Hematopoietic multipotent progenitor cell treated with erythropoietin and hydrocortisone succinate and interleukin-3 and kit ligand, for 15 days (in vitro differentiated cells): Measurements from ENCODE around the gene RGS5.

Experiments used
- DNase-seq: peaks from one replicate; pipeline ENCODE4 v3.0.0-alpha.2; 2015; ENCODE audit warnings: low spot score

RGS5 gene

DNA sequence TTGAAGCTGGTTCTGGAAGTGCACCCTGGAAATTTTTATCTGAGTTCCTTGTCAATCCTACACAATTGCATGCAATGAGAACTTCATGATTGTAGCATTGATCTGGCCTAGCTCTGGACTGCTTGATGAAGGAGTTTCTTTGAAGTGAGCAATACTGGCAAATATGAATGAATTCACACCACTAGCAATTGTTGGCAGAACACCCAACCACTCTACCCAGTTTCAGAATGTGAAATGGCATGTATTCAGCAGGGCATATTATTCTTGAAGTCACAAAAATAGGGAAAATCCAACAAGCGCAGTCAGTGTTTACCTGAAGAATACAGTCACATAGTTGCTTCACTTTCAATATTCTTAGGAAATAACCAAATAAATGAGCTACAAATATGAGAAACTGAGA is 57.3 kb downstream of the RGS5 start:
- DNase-seq, result no peak

DNA sequence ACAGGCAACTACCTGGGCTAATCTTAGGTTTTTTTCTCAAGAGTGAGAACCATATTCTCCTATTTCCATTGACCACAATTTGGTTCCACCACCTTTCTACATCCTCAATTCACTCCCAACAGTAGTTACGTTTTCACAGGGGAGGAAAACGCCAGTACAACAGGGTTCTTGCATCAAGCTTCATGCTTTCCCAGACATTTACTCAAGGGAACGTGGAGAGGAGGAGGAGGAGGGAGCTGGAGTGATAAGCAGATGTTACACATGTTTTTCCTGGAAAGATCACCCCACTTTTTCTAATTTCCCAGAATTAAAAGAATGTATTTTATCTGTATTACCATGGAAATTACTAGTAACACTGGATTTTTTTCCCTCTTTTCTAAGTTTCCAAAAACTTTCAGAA is 58.3 kb downstream of the RGS5 start:
- no peak for DNase-seq

DNA sequence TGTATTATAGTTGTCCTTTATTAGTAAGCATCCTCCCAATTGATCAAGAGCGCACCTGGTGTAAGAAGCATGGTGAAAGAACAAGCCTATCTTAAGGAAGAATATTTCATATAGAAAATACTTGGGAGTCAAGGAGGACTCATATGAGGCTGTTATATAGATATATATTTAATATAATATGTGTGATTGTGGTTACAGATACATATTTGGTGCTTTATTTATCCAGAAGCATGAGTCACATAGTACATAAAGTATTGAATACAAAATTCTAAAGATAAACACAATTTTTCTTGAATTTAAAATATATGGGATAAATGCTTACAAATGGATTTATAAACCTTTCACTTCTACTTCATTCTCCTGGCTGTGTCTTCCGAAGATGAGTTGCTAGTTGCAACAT is 60.6 kb downstream of the RGS5 start:
- DNase-seq, result no peak

DNA sequence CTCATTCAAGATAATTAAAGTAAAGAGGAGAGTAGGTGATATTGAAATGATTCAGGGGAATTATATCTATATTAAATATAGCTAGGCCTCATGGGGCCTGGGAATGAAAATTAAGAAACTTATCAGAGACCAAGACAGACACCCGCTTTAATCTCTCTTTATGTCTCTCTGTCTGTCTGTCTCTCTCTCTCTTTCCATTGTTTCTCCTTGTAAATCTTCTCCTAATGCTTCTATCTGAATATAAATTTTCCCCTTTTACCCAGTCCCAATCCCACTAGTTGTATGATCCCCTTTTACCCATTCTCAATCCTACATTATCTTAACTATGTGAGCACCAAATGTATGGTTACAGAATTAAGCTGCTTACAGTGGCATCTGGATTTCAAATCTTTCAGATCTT is 61.2 kb downstream of the RGS5 start:
- no peak for DNase-seq

DNA sequence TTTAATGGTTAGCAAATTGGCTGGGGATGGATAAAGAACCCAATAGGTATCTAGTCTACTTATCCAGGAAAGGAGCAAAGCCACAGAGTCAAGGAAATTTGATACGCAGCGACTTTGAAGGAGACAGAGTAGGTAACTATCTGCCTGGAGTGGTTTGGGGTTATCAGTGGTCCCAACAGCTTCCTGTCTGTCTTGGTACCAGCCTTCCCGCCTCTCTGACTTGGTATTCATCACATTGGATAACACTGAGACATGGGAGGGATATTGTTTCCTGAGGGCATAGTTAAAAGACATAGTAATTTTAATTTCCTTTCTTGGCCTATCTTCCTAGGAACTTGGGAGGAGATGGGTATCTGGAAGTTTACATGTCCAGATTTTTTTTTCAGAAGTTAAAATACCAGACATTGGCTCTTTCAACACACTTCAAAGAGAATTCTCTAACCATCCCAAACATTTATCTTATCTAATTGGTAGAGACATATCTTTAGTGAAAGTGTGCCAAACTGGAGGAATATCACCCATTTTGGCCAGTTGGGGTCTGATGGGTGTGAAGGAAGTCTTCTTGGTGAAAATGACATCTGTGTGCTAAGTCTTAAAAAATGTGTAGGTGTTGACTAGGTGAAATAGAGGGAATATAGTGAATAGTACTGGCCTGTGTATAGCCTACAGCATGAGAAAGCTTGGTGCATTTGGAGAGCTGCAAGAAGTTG is 65.0 kb downstream of the RGS5 start:
- no peak for DNase-seq

DNA sequence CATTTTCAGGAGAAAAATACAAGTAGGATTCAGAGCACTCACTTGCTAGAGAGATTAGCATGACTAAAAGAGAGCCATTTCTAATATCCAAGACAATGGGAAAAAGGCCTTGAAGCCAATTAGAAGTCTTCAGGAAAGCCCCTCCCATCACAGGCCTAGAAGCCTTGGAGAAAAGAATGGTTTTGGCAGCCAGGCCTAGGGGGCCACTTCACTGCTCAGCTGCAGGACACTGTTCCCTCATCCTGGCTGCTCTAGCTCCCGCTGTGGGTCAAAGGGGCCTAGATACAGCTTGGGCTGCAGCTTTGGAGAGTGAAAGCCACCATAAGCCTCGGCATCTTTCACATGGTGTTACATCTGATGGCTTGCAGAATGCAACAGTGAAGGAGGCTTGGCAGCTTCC is 70.7 kb downstream of the RGS5 start:
- no peak for DNase-seq

DNA sequence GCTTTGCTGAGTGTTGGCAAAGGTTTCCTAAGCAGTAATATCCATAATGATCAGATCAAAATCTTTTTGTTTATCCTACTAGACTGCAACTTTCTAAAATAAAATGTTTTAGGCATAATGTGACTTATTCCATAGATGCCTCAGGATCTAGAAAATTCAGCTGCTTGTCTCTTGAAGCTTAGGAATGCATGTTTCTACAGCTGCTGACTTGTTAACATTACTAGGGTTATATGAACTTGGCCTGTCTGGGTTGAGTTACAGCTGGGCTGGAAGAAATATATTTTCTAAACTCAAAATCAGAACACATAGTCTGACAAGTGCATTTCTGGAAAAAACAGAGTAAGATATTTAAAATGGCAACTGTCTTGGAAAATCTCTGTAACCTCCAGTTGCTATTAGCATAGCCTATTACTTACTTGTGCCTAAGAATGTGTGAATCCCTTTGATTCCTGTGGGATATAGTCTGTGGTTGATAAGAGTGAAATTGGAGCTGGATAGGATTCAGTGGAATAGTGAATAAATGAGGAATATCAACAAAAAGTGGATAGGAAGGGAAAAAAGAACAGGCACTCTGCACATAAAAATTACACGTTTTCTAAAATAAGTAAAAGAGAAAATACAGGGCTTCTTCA is 72.4 kb downstream of the RGS5 start:
- no peak for DNase-seq

DNA sequence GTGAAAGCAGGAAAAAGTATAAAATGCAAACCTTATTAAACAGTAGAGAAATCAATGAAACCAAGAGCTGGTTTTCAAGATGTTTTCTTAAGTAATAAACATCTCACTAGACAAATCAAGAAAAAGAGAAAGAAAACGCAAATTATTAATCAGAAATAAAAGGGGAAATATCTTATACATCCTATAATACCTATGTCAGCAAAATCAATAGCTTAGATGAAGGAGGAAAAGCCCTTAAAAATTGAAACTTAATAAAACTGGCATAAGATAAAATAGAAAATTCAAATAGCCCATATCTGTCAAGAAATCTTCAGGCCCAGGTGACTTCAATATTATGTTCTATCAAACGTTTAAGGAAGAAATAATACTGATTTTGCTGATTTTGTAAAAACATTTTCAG is 74.4 kb downstream of the RGS5 start:
- DNase-seq, result no peak

DNA sequence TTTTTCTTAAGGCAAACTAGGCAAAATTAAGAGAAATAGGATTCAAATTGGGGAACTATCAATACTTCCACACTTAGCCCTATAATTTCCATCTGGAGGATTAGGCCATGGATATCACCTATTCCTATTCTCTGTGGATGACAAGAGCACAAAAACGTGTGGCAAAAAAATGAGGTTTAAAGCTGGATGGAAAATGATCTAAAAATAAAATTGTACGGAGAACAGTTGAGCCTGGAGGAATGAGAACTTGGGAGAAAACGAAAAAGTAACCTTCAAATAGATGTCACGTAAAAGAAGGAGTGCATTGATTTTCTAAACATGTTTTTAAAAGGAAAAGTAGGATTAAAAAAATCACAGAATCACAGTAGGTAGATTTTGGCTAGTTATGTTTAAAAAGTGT is 77.9 kb downstream of the RGS5 start:
- no peak for DNase-seq

DNA sequence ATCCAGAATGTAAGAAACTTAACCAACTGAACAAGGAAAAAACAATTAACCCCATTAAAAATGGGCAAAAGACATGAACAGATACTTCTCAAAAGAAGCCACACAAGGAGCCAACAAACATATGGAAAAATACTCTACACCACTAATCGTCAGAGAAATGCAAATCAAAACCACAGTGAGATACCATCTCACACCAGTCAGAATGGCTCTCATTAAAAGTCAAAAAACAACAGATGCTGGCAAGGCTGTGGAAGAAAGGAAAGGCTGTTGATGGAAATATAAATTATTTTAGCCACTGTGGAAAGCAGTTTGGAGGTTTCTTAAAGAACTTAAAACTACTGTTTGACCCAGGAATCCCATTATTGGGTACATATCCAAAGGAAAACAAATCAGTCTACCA is 82.3 kb downstream of the RGS5 start:
- no peak for DNase-seq

DNA sequence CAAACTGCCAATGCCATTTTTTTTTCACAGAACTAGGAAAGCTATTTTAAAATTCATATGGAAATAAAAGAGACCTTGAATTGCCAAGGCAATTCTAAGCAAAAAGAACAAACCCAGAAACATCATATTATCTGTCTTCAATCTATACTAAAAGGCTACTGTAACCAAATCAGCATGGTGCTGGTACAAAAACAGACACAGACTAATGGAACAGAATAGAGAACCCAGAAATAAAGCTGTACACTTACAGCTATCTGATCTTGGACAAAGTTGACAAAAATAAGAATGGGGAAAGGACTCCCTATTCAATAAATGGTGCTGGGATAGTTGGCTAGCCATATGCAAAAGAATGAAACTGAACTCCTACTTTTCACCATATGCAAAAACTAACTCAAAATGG is 83.0 kb downstream of the RGS5 start:
- no peak for DNase-seq

DNA sequence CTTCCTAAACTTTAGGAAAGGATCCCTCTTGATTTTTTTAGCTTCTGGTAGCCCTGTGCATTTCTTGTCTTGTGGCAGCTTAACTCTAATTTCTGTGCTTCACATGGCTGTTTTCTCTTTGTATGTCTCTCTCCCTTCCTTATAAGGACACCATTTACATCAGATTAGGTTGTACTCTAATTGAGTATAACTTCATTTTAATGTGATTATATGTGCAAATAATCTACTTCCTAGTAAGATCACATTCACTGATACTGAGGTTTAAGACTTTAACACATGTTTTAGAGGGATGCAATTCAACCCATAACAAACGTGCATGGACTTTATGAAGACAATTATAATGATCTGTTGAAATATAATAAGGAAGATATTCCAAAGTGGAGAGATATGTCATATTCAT is 86.8 kb downstream of the RGS5 start:
- DNase-seq, result no peak

DNA sequence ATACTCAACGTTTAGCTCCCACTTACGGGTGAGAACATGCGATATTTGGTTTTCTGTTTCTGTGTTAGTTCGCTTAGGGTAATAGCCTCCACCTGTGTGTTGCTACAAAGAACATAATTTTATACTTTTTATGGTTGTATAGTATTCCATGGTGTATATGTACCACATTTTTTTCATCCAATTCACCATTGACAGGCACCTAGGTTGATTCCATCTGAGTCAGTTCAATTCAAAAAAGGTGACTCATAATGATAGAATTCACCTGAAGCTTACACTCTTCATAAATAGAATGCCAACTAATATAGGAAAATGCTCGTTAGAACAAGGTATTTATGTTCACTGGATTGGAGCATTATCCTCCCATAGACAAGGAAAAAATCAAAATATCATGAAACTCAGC is 95.1 kb downstream of the RGS5 start:
- no peak for DNase-seq

DNA sequence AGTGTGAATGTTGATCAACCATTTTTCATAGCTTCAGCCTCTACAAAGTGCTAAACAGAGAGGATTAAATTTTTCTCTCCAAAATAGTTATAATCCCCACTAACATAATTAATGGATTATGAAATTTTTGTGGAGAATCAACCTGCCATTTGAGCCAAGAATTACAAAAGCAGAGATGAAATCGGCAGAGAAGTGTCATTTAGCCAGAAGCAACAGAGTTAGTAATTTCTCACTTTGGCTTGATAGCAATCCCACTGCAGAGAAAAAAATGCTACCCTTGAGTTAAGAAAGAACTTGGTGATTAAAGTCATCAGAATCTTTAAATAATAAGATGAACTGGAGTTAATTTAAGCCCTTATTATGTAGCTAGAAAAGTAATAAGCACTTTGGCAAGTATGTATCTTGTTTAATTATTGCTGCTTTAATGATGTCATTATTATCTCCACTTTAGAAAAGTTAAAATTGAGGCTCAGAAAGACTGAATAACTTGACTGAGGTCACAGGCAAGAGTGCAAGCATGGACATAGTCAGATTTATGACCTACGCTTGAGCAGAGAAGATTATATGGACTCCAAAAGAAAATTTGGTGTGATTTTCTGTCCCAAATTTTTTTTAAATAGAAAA is 96.2 kb downstream of the RGS5 start:
- DNase-seq, result no peak

DNA sequence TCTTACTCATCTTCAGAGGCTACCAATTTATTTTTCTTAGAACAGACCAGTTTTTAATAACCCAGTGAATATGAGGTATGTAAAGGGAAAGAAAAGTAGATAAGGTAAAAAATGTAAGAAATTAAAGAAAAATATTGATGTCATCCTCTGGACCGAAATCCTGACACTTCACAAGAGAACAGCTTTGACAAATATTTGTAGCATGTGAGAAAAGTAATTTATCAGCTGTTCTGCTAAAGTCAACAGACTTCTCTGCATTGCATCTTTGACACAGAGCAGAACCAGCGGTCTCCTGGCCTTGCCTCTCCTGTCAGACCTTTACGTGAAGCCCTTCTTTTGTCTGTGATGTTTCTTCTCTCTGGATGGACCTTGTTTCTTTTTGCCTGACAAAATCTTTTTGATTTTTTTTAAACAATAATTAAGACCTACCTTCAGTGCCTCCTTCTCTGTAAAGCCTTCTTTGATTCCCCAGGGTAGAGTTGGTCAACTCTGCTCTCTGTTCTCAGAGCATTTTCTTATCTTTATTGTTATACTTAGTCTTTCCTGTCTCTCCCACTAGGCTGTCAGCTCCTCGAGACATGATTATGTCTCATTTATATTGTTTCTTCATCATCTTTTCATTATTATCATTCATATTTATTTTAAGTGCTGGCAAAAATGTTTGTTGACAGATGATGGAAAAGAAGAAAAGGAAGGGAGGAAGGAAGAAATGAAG is 98.2 kb downstream of the RGS5 start:
- DNase-seq, result no peak

DNA sequence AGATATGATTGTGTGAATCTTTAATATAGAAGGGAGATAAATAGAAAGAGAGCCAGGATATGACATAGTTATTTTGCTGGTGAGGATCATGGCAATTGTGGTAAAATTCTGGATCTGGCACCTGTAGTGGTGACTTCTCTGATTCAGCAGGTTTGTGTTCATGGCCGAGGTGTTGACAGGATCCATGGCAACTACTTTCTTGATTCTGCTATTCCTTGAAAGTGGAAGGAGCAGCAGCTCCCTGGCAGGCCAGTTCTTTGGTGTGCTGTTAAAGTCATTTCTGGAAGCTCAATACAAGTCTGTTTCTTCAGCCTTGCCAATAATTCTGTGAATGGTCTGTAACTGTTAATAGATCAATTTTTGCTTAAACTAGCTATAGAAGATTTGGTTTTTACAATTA is 100.1 kb downstream of the RGS5 start:
- no peak for DNase-seq

DNA sequence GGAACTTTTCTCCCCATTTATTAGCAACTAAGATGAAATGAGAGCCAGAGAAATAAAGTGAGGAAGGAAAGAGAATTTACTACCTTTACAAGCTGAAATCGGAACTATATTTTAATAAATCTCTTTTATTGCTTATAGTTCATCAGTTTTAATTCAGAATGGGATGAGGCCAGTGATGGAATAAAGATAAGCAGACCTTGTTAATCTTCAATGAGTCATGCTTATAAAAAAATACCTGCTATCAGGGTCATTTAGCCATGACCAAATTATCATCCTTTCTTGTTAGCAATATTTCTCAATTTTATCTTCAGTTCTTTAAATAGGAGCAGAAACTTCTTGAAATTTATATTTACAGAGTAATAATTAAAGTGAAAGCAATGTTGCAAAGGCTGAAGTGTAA is 107.5 kb downstream of the RGS5 start:
- no peak for DNase-seq

DNA sequence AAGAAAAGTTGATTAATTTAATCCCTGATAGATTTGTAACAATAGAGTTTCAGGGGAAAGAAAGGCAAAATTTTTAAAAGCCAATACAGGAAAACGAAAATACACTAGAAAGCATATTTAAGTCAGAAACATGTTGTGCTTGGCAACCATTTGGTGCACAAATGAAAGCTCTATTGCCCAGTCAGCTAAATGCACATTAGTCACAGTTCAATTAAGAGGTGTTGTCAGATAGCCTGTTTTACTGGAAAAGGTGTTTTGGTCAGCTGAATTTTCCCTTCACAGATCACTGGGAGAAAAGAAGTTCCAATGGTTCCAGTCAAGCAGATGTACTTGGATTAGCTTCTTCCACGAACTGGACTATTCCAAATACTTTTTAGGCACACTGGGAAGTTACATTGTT is 108.1 kb downstream of the RGS5 start:
- DNase-seq, result no peak

DNA sequence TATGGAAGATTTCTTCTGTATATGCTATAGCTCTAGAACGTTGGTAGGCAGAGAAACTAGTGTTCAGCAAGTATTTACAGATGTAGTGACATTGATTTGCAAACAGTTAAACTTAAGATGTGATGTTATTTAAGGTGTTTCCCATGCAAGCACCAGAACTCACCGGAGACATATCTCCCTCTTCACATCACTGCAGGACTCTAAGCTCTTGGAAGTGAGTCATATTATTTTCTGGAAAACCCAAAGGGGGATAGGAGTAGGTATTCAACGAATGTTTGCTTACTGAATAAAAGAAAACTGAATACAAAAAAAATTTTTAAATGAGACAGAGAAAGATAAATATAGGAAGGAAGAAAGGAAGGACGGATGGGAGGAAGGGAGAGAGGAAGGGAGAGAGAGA is 108.5 kb downstream of the RGS5 start:
- DNase-seq, result no peak

DNA sequence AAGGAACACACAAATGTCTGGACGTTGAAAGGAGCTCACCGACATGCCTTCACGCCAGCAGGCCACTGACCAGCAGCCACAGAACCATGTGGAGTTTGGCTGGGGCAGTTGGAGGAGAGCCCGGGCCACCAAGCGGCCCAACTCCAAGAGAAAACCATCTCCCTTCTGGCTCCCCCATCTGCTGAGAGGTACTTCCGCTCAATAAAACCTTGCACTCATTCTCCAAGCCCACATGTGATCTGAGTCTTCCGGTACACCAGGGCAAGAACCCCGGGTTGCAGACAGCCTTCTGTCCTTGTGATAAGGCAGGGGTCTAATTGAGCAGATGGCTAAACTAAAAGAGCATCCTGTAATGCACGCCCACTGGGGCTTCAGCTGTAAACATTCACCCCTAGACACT is 109.1 kb downstream of the RGS5 start:
- DNase-seq, result no peak

DNA sequence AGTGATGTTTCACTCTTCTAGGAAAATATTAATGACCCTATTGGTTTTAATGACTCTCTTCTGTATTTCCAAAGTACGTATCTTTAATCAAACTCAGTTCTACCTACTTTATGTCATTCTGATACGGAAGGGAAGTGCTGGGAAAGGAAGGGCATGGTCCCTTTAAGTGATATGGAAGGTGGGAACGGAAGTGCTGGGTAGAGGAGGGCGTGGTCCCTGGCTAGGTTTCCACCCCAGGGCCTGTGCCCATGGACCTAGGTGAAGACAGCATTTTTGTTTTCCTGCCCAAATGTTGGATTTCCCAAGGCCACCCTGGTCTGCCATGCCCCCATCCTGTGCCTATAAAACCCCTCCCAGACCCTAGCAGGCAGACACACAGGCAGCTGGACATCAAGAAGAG is 109.5 kb downstream of the RGS5 start:
- no peak for DNase-seq
